Ishikawa (cell line): ENCODE data around the gene HOXA6.

Source experiments
- CEBPB ChIP-seq: IDR thresholded peaks from 2 replicates; pipeline ENCODE4 v1.6.1; 2012
- CREB1 ChIP-seq: IDR thresholded peaks from 2 replicates; pipeline ENCODE4 v1.6.1; 2012; ENCODE audit warnings: low read depth
- EGR1 ChIP-seq: IDR thresholded peaks from 2 replicates; pipeline ENCODE4 v1.6.1; 2012
- EP300 ChIP-seq: IDR thresholded peaks from 2 replicates; pipeline ENCODE4 v1.6.1; 2012; ENCODE audit warnings: borderline replicate concordance
- FOXM1 ChIP-seq: IDR thresholded peaks from 2 replicates; pipeline ENCODE4 v1.6.1; 2012; ENCODE audit warnings: low read depth, borderline replicate concordance
- MAX ChIP-seq: IDR thresholded peaks from 2 replicates; pipeline ENCODE4 v1.6.1; 2012
- NFIC ChIP-seq: IDR thresholded peaks from 2 replicates; pipeline ENCODE4 v1.6.1; 2012
- RAD21 ChIP-seq: IDR thresholded peaks from 2 replicates; pipeline ENCODE4 v1.6.1; 2012; ENCODE audit warnings: low read depth
- REST ChIP-seq: IDR thresholded peaks from 2 replicates; pipeline ENCODE4 v1.6.1; 2012; ENCODE audit warnings: low read depth, mild to moderate bottlenecking
- TAF1 ChIP-seq: IDR thresholded peaks from 2 replicates; pipeline ENCODE4 v1.6.1; 2012; ENCODE audit warnings: low read depth, mild to moderate bottlenecking
- TCF12 ChIP-seq: IDR thresholded peaks from 2 replicates; pipeline ENCODE4 v1.6.1; 2012; ENCODE audit warnings: low read depth
- TEAD4 ChIP-seq: IDR thresholded peaks from 2 replicates; pipeline ENCODE4 v1.6.1; 2012
- USF1 ChIP-seq: IDR thresholded peaks from 2 replicates; pipeline ENCODE4 v1.6.1; 2012
- YY1 ChIP-seq: IDR thresholded peaks from 2 replicates; pipeline ENCODE4 v1.6.1; 2012; ENCODE audit warnings: low read depth
- ZBTB7A ChIP-seq: IDR thresholded peaks from 2 replicates; pipeline ENCODE4 v1.6.1; 2012; ENCODE audit warnings: low read depth

Gene HOXA6

GRCh38 chr7:27110186-27111031, 37.2 kb downstream of the HOXA6 start:
- no peak for TF ChIP-seq USF1
- no peak for TF ChIP-seq YY1
- TF ChIP-seq TCF12: no peak
- TF ChIP-seq NFIC: no peak
- no peak for TF ChIP-seq TEAD4
- TF ChIP-seq MAX: no peak
- TF ChIP-seq EP300: no peak
- TF ChIP-seq REST: no peak
- TF ChIP-seq CREB1: no peak
- TF ChIP-seq ZBTB7A: no peak
- no peak for TF ChIP-seq TAF1
- TF ChIP-seq RAD21: no peak
- no peak for TF ChIP-seq CEBPB
- no peak for TF ChIP-seq FOXM1
- no peak for TF ChIP-seq EGR1

- TF ChIP-seq TCF12: no peak
- TF ChIP-seq CEBPB: no peak
- no peak for TF ChIP-seq TEAD4
- no peak for TF ChIP-seq TAF1
- no peak for TF ChIP-seq MAX
- no peak for TF ChIP-seq RAD21
- no peak for TF ChIP-seq FOXM1
- no peak for TF ChIP-seq REST
- no peak for TF ChIP-seq CREB1
- no peak for TF ChIP-seq USF1
- TF ChIP-seq NFIC: no peak
- no peak for TF ChIP-seq ZBTB7A
- TF ChIP-seq EP300: no peak
- TF ChIP-seq EGR1: no peak
- TF ChIP-seq YY1: no peak
These were observed 37.9 kb downstream of the HOXA6 start for GRCh38 chr7:27109466-27110185.

GRCh38 chr7:27108390-27109127, 39.0 kb downstream of the HOXA6 start:
- TF ChIP-seq EP300 (no peak), CREB1 (no peak), FOXM1 (no peak)

- TF ChIP-seq REST (no peak), YY1 (no peak), EGR1 (no peak), RAD21 (no peak)
These were observed 39.9 kb downstream of the HOXA6 start for GRCh38 chr7:27107391-27108381.
